ENCODE results near the gene SLC25A44. TPM values are rescaled to one million over a fixed set of nuclear protein-coding genes. Genes with fewer than 3 reads are reported as not detected.

The SLC25A44 gene
- total RNA-seq, 1 experiment from 2014 or later: 32.5 TPM

DNA sequence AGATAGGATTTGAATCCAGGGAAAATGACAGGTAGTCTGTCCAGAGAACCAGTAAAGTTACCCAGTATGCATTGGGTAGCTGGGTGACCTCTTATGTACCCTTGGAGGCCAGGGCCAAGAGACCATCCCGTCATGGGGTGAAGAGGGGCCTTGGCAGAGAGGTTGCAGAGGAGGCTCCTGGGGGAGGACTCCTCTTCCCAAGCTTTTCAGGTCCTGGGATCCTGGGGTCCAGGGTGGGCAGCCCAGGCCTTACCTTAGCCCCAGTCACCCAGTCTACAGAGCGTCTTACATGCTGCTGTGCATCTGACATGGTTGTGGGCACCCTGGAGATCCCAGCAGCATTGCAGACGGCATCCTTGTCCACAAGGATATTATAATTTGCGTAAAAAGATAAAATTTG is 32.9 kb downstream of the SLC25A44 start:
- TF ChIP-seq, protein P1, sequence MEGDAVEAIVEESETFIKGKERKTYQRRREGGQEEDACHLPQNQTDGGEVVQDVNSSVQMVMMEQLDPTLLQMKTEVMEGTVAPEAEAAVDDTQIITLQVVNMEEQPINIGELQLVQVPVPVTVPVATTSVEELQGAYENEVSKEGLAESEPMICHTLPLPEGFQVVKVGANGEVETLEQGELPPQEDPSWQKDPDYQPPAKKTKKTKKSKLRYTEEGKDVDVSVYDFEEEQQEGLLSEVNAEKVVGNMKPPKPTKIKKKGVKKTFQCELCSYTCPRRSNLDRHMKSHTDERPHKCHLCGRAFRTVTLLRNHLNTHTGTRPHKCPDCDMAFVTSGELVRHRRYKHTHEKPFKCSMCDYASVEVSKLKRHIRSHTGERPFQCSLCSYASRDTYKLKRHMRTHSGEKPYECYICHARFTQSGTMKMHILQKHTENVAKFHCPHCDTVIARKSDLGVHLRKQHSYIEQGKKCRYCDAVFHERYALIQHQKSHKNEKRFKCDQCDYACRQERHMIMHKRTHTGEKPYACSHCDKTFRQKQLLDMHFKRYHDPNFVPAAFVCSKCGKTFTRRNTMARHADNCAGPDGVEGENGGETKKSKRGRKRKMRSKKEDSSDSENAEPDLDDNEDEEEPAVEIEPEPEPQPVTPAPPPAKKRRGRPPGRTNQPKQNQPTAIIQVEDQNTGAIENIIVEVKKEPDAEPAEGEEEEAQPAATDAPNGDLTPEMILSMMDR (IDR thresholded peaks at IDR 0.05; ENCODE audit: unreplicated experiment): no peak
- Mint-ChIP-seq H3K9me3 (ENCODE audit: low read depth, unreplicated experiment) (no peaks in the 10 kb centered on the region), H3K27ac (ENCODE audit: unreplicated experiment) (no peak overlapping the region), H3K36me3 (ENCODE audit: insufficient read depth, unreplicated experiment) (peaks cover 15% of the 10 kb centered on the region), H3K4me1 (ENCODE audit: low read depth, unreplicated experiment) (peaks cover 17% of the 10 kb centered on the region), H3K4me3 (ENCODE audit: low read depth, unreplicated experiment) (no peak overlapping the region), H3K27me3 (ENCODE audit: unreplicated experiment) (no peaks in the 10 kb centered on the region)
- intact Hi-C loops (cut with micrococcal nuclease; ENCODE audit: unreplicated experiment): no loop called here
- DNase-seq: no peak
- CTCF ChIA-PET: interaction anchor here (0.7 kb wide), 1 partner anchor 144 kb away, joined by 3 read pairs; no protein-coding TSS in a partner anchor
- no TSS peak for BruUV-seq (replicated peaks)

DNA sequence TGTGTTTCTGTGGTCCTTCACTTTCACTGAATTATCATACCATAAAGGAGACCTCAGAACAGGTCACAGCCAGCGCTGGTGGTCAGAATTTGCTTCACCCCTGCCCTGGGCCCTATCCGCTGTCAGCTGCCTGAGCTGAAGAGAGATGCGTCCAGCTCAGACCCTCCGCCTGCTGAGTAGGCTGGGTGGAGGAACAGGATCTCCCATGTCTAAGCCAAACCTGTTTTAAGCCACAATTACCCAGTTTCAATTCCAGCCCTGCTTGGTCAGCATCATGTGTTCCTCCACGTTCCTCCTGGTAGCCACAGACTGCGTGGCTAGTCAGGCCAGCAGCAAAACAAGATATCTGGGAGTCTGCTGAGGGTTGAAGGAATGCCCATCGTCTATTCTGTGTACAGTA is 34.6 kb downstream of the SLC25A44 start:
- DNase-seq: no peak
- peaks cover 15% of the 10 kb centered on the region for H3K36me3 Mint-ChIP-seq (ENCODE audit: insufficient read depth, unreplicated experiment)
- no TSS peak for BruUV-seq (replicated peaks)
- TF ChIP-seq, protein P1 (IDR thresholded peaks at IDR 0.05; ENCODE audit: unreplicated experiment): no peak
- peaks cover 4% of the 10 kb centered on the region for H3K4me1 Mint-ChIP-seq (ENCODE audit: low read depth, unreplicated experiment)
- intact Hi-C loops (cut with micrococcal nuclease; ENCODE audit: unreplicated experiment): no loop called here
- H3K4me3 Mint-ChIP-seq (ENCODE audit: low read depth, unreplicated experiment): no peak overlapping the region
- no peaks in the 10 kb centered on the region for H3K27me3 Mint-ChIP-seq (ENCODE audit: unreplicated experiment)
- H3K27ac Mint-ChIP-seq (ENCODE audit: unreplicated experiment): no peak overlapping the region
- CTCF ChIA-PET: interaction anchor here (0.7 kb wide), 1 partner anchor 56 kb away, joined by 4 read pairs; the partner anchor contains the start of gene TMEM79
- no peaks in the 10 kb centered on the region for H3K9me3 Mint-ChIP-seq (ENCODE audit: low read depth, unreplicated experiment)

DNA sequence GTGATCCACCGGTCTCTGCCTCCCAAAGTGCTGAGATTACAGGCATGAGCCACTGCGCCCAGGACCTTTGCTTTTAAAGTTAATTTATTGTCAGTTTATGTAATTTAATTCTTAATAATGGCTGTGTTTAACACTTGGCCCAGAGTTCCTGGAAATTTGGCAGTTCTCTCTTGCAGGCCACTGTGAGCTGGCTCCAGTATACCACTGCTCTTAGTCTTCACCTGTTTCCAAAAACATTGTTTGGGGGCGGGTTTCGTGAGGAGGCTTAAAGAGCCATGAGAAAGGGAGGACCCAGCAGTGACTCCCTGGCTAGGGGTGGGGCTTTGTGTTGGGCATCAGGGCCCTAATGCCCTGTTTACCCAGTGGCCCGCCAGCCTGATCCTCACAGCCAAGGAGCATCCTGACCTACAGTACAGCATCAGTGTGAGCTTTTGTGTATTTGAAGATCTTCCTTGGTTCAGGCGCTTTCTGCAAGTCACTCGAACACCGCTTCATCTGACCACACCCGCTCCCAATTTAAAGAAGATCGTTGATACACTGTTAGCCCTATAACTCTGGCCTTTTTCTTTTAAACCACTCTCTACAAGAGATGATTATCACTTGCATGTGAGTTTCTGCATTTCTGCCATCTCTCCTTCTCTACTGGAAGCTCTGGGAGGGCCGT is 36.0 kb downstream of the SLC25A44 start:
- CTCF ChIA-PET: interaction anchor here (1.0 to 1.4 kb wide), 2 partner anchors 18 to 84 kb away, joined by 3 to 9 read pairs; partner anchors contain the start of gene PAQR6
- peaks cover 21% of the 10 kb centered on the region for H3K36me3 Mint-ChIP-seq (ENCODE audit: insufficient read depth, unreplicated experiment)
- no peak overlapping the region for H3K27ac Mint-ChIP-seq (ENCODE audit: unreplicated experiment)
- intact Hi-C loops (cut with micrococcal nuclease; ENCODE audit: unreplicated experiment): no loop called here
- no peaks in the 10 kb centered on the region for H3K27me3 Mint-ChIP-seq (ENCODE audit: unreplicated experiment)
- no peaks in the 10 kb centered on the region for H3K4me1 Mint-ChIP-seq (ENCODE audit: low read depth, unreplicated experiment)
- no TSS peak for BruUV-seq (replicated peaks)
- no peak for DNase-seq
- no peak overlapping the region for H3K4me3 Mint-ChIP-seq (ENCODE audit: low read depth, unreplicated experiment)
- H3K9me3 Mint-ChIP-seq (ENCODE audit: low read depth, unreplicated experiment): no peaks in the 10 kb centered on the region
- TF ChIP-seq, protein P1 (IDR thresholded peaks at IDR 0.05; ENCODE audit: unreplicated experiment): no peak

DNA sequence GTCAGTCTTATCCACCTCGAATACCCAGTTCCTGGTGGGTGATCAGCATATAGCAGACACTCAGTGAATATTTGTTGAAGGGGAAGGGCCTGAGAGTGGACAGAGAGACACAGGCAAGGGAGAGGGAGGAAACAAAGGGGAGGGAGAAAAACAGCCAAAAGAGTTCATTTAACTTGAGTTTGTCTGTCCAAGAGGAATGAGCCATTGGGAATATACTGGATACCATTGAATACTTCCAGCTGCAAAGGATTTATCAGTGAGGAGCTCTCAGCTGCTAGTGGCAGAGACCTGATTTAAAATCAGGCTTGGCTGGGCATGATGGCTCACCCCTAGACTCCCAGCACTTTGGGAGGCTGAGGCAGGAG is 36.6 kb downstream of the SLC25A44 start:
- H3K27ac Mint-ChIP-seq (ENCODE audit: unreplicated experiment): no peak overlapping the region
- no peaks in the 10 kb centered on the region for H3K27me3 Mint-ChIP-seq (ENCODE audit: unreplicated experiment)
- TF ChIP-seq, protein P1 (IDR thresholded peaks at IDR 0.05; ENCODE audit: unreplicated experiment): no peak
- no peaks in the 10 kb centered on the region for H3K4me1 Mint-ChIP-seq (ENCODE audit: low read depth, unreplicated experiment)
- no peak for DNase-seq
- H3K4me3 Mint-ChIP-seq (ENCODE audit: low read depth, unreplicated experiment): no peak overlapping the region
- no peaks in the 10 kb centered on the region for H3K9me3 Mint-ChIP-seq (ENCODE audit: low read depth, unreplicated experiment)
- H3K36me3 Mint-ChIP-seq (ENCODE audit: insufficient read depth, unreplicated experiment): peaks cover 21% of the 10 kb centered on the region
- CTCF ChIA-PET: interaction anchor here (0.7 to 1.4 kb wide), 3 partner anchors 18 to 85 kb away, joined by 3 to 9 read pairs (median 6); partner anchors contain the start of gene PAQR6
- intact Hi-C loops (cut with micrococcal nuclease; ENCODE audit: unreplicated experiment): no loop called here
- no TSS peak for BruUV-seq (replicated peaks)

Data from Calu3 (cell line).